K562 (cell line): Measurements from ENCODE around the gene TMC1. TPM values are rescaled to one million over a fixed set of nuclear protein-coding genes. Genes with fewer than 3 reads are reported as not detected.

Experiments
- ATAC-seq: fragments of 200-7000 bp; cut with Tn5 transposase; 3 replicates; pipeline ENCODE4 v1.9.1; 2020; ENCODE audit warnings: moderate library complexity
- BruUV-seq: library from RNA; stranded (reverse); fragments of 400-500 nt; replicated peaks from 2 replicates; lab custom pipeline; 2021; lab: Mats Ljungman, UMichigan
- CTCF ChIA-PET: fragments of 300-600 bp; formaldehyde crosslinking; extraction: SDS; loops from one replicate; lab custom pipeline; 2021; ENCODE audit warnings: low intra/inter-chr PET ratio; lab: Yijun Ruan, JAX
- POLR2A ChIA-PET: fragments of 300-600, 350-650 bp; sonication (Branson Sonifier 250); formaldehyde crosslinking; extraction: SDS; loops from one replicate; lab custom pipeline; 2021; ENCODE audit warnings: antibody characterized with exemption, inconsistent platforms; lab: Yijun Ruan, JAX
- DNase-seq, 4 experiments: peaks; one replicate each; pipeline versions ENCODE4 v3.0.0 to v3.0.0-alpha.2; 2011 to 2018; ENCODE audit warnings: low spot score in 3 of 4, mixed read lengths in 3 of 4; ENCODE audit errors: extremely low read depth in 1 of 4
- FAIRE-seq: peaks from 2 replicates; lab custom pipeline; 2011; peaks lifted over from hg19 to GRCh38; lab: Jason Lieb, UNC
- H2AFZ ChIP-seq: 2 replicates; pipeline ENCODE4 v1.6.0; 2011; ENCODE audit warnings: low read depth, low read length, control low read depth, inconsistent platforms
- H3K27ac ChIP-seq: fragments of 200-600 bp; 3 replicates; pipeline ENCODE4 v1.8.0; 2011; ENCODE audit warnings: low read depth, mild to moderate bottlenecking, control low read depth, inconsistent platforms, low read length, moderate library complexity, mixed read lengths; ENCODE audit errors: extremely low read depth
- H3K27me3 ChIP-seq, 2 experiments: fragments of 300-600 bp in 1 of 2; 2 replicates in 1 of 2; 3 replicates in 1 of 2; pipeline versions ENCODE4 v1.6.0 to v1.8.0; 2011; ENCODE audit warnings: inconsistent platforms in 2 of 2, low read length in 2 of 2, mild to moderate bottlenecking in 1 of 2, mixed read lengths in 1 of 2, moderate library complexity in 1 of 2; ENCODE audit not compliant: control insufficient read depth in 2 of 2, insufficient read depth in 2 of 2
- H3K36me3 ChIP-seq: fragments of 300-600 bp; 3 replicates; pipeline ENCODE4 v1.8.0; 2011; ENCODE audit warnings: mild to moderate bottlenecking, low read length, inconsistent platforms; ENCODE audit not compliant: control insufficient read depth, insufficient read depth
- H3K4me1 ChIP-seq, 2 experiments: fragments of 200-600 bp in 1 of 2; replicated peaks in 1 of 2; 2 replicates in 1 of 2; 3 replicates in 1 of 2; pipeline versions ENCODE4 v1.5.1 to v1.8.0; 2011; ENCODE audit warnings: inconsistent platforms in 2 of 2, low read length in 2 of 2, mild to moderate bottlenecking in 1 of 2, mixed read lengths in 1 of 2, moderate library complexity in 1 of 2; ENCODE audit not compliant: control insufficient read depth in 2 of 2, insufficient read depth in 2 of 2
- H3K4me2 ChIP-seq: 2 replicates; pipeline ENCODE4 v1.6.1; 2011; ENCODE audit warnings: low read length, control low read depth, inconsistent platforms, mixed read lengths; ENCODE audit not compliant: insufficient read depth
- H3K4me3 ChIP-seq: fragments of 200-600 bp; sonication (generic), shearing (Covaris generic); 2 replicates; pipeline ENCODE4 v1.5.1; 2016; ENCODE audit warnings: control low read depth, inconsistent platforms
- H3K79me2 ChIP-seq: fragments of 200-600 bp; 3 replicates; pipeline ENCODE4 v1.8.0; 2011; ENCODE audit warnings: low read length, inconsistent platforms; ENCODE audit not compliant: control insufficient read depth, insufficient read depth
- H3K9ac ChIP-seq, 2 experiments: 2 replicates each; pipeline versions ENCODE4 v1.6.0 to v1.6.1; 2011; ENCODE audit warnings: low read depth in 2 of 2, low read length in 2 of 2, control low read depth in 1 of 2, inconsistent platforms in 1 of 2, mild to moderate bottlenecking in 1 of 2, mixed read lengths in 1 of 2; ENCODE audit not compliant: insufficient read depth in 1 of 2
- H3K9me1 ChIP-seq: one replicate; pipeline ENCODE4 v1.6.0; 2011; ENCODE audit warnings: inconsistent platforms, mild to moderate bottlenecking, low read length, moderate library complexity; ENCODE audit not compliant: control insufficient read depth, insufficient read depth
- H3K9me3 ChIP-seq: replicated peaks from 2 replicates; pipeline ENCODE4 v1.5.1; 2011; ENCODE audit warnings: low read depth, low read length, inconsistent platforms; ENCODE audit not compliant: control insufficient read depth, insufficient read depth
- H4K20me1 ChIP-seq: replicated peaks from 2 replicates; pipeline ENCODE4 v1.6.1; 2011; ENCODE audit warnings: low read length, inconsistent platforms, mixed read lengths; ENCODE audit not compliant: control insufficient read depth, insufficient read depth
- CC2D1A ChIP-seq: fragments of 450-650 bp; IDR thresholded peaks from 2 replicates; pipeline ENCODE4 v1.6.1; 2017; ENCODE audit warnings: mild to moderate bottlenecking
- EGR1 ChIP-seq: fragments of 450-650 bp; conservative IDR thresholded peaks from 2 replicates; pipeline ENCODE4 v1.6.1; 2017; ENCODE audit warnings: mild to moderate bottlenecking
- GABPB1 ChIP-seq: sonication (generic); formaldehyde crosslinking; IDR thresholded peaks from 2 replicates; pipeline ENCODE4 v1.8.0; 2022; ENCODE audit warnings: mild to moderate bottlenecking, missing genetic modification reagents
- HNRNPH1 ChIP-seq: fragments of 200-400 bp; formaldehyde crosslinking; optimal IDR thresholded peaks from 2 replicates; pipeline ENCODE3; 2017; ENCODE audit warnings: low read depth, mild to moderate bottlenecking, low read length, moderate library complexity
- MTA2 ChIP-seq: fragments of 450-650 bp; IDR thresholded peaks from 2 replicates; pipeline ENCODE4 v1.6.1; 2016; ENCODE audit warnings: low read depth
- PML ChIP-seq: IDR thresholded peaks from 2 replicates; pipeline ENCODE4 v1.6.1; 2012; ENCODE audit warnings: low read length, inconsistent platforms
- ZNF583 ChIP-seq: fragments of 250-450 bp; sonication (Bioruptor Pico); IDR thresholded peaks from 2 replicates; pipeline ENCODE4 v1.4.0; 2020
- ZNF589 ChIP-seq: fragments of 200-800 bp; sonication (Bioruptor generic); IDR thresholded peaks from 2 replicates; pipeline ENCODE4 v1.6.1; 2016; ENCODE audit warnings: low read depth, missing genetic modification characterization, missing compliant biosample characterization
- WGBS: fragments of 100-300 bp; shearing (Covaris generic); methylation state at CpG from one replicate; pipeline ENCODE4 v1.1.6; 2016; ENCODE audit warnings: low coverage, mixed read lengths; ENCODE audit not compliant: insufficient coverage; ENCODE audit errors: missing lambda C conversion rate; 5-methylcytosine and 5-hydroxymethylcytosine counted together
- in situ Hi-C: fragments of 300-500 bp; cut with MboI; formaldehyde crosslinking; loops from 4 replicates; pipeline ENCODE4 v1.15.0; 2018; ENCODE audit warnings: inconsistent platforms, mixed read lengths
- intact Hi-C: fragments of 100-400 bp; cut with micrococcal nuclease; formaldehyde crosslinking; loops from 2 replicates; pipeline ENCODE4 v1.14.2; 2022
- polyA plus RNA-seq, 8 experiments: library from polyadenylated mRNA; depleted of rRNA in 4 of 8; stranded (reverse) in 5 of 8; unstranded in 3 of 8; fragments of >200 nt; fragmentation: Nextera tagmentation in 2 of 8; fragmentation: Illumina TruSeq in 1 of 8; extraction: Ambion mirVana in 2 of 8; extraction: Trizol in 1 of 8; gene quantifications; 2 replicates each; pipeline versions ENCODE4 v1.2.1 to v1.2.3, GENCODE V29; 2011 to 2014; ENCODE audit warnings: inconsistent platforms in 1 of 8, missing spikeins in 1 of 8
- total RNA-seq, 7 experiments: library from RNA; depleted of rRNA in 6 of 7; stranded (reverse); fragments of >200 nt in 6 of 7; fragmentation: Illumina TruSeq in 2 of 7; extraction: Trizol in 2 of 7; gene quantifications; 2 replicates each; pipeline versions ENCODE4 v1.2.1 to v1.2.3, GENCODE V29; 2011 to 2021; ENCODE audit warnings: low replicate concordance in 1 of 7
- TF ChIP-seq, protein P1 (sequence below): sonication (generic); formaldehyde crosslinking; IDR thresholded peaks from 2 replicates; pipeline ENCODE4 v1.9.0; 2022; ENCODE audit warnings: mild to moderate bottlenecking, missing genetic modification reagents
- TF ChIP-seq, protein P2 (sequence below), 2 experiments: fragments of 450-650 bp; IDR thresholded peaks; 2 replicates each; pipeline ENCODE4 v1.6.1; 2016
- TF ChIP-seq, protein P3 (sequence below): fragments of 250-450 bp; sonication (Bioruptor Pico); IDR thresholded peaks from 2 replicates; pipeline ENCODE4 v1.8.0; 2022; ENCODE audit warnings: inconsistent platforms, mild to moderate bottlenecking, moderate library complexity, borderline replicate concordance

The TMC1 gene
- total and polyA plus RNA-seq, 9 of the 15 experiments (the other 6 are each of a cell fraction or from before 2014, with no cell fraction given), result 0.10 to 0.15 TPM; not detected in 7

DNA sequence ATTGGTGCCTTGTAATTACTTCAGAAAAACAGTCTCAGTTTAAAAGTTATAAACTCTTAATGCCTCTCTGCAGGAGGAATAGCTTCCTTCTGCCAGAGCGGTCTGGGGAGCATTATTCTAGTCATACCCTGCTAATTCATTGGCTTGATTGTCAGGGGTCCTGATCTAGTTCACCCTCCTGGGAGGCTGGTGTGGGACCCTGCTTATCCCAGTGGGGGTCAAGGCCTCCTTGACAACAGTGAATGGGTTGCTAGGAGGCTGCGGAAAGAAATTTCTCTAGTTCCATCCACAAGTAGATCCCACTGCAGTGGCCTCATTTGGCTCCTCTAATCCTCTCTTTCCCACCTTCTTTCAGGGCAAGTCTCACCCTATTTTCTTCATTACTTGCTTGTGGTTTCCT is 105.7 kb downstream of the TMC1 start:
- CTCF ChIA-PET, result no interaction called here
- H3K9me1 ChIP-seq, result no peaks in the 10 kb centered on the region
- DNase-seq (no peak), FAIRE-seq (no peak), ATAC-seq (no peak)
- no TSS peak for BruUV-seq
- no peak overlapping the region for H3K4me3 ChIP-seq
- H3K27ac ChIP-seq, result no peak overlapping the region
- POLR2A ChIA-PET, result interaction anchor here (0.6 kb wide), 1 partner anchor 97 kb away, joined by 3 read pairs; no protein-coding TSS in a partner anchor
- intact Hi-C loops, result no loop called here
- no peaks in the 10 kb centered on the region for H3K36me3 ChIP-seq
- 0% methylated on average over 2 of the region's 2 CpGs for WGBS
- H3K4me1 ChIP-seq, result no peaks in the 10 kb centered on the region
- no peak overlapping the region for H3K9ac ChIP-seq
- H3K9me3 ChIP-seq, result no peaks in the 10 kb centered on the region
- no peak overlapping the region for H2AFZ ChIP-seq
- H3K27me3 ChIP-seq, result peaks cover 7 to 8% of the 10 kb centered on the region in 2 experiments; a peak in 4 of 5 replicates
- TF ChIP-seq ZNF589, result no peak
- TF ChIP-seq, protein P1, sequence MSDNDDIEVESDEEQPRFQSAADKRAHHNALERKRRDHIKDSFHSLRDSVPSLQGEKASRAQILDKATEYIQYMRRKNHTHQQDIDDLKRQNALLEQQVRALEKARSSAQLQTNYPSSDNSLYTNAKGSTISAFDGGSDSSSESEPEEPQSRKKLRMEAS (CRISPR knock-in tag), result no peak
- TF ChIP-seq, protein P2, sequence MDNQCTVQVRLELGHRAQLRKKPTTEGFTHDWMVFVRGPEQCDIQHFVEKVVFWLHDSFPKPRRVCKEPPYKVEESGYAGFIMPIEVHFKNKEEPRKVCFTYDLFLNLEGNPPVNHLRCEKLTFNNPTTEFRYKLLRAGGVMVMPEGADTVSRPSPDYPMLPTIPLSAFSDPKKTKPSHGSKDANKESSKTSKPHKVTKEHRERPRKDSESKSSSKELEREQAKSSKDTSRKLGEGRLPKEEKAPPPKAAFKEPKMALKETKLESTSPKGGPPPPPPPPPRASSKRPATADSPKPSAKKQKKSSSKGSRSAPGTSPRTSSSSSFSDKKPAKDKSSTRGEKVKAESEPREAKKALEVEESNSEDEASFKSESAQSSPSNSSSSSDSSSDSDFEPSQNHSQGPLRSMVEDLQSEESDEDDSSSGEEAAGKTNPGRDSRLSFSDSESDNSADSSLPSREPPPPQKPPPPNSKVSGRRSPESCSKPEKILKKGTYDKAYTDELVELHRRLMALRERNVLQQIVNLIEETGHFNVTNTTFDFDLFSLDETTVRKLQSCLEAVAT (IDR thresholded peaks at IDR 0.05), result no peak
- TF ChIP-seq ZNF583 (CRISPR knock-in tag), result no peak
- no peak for TF ChIP-seq PML
- no peak for TF ChIP-seq EGR1
- no peak for TF ChIP-seq GABPB1 (CRISPR knock-in tag)
- TF ChIP-seq, protein P3, sequence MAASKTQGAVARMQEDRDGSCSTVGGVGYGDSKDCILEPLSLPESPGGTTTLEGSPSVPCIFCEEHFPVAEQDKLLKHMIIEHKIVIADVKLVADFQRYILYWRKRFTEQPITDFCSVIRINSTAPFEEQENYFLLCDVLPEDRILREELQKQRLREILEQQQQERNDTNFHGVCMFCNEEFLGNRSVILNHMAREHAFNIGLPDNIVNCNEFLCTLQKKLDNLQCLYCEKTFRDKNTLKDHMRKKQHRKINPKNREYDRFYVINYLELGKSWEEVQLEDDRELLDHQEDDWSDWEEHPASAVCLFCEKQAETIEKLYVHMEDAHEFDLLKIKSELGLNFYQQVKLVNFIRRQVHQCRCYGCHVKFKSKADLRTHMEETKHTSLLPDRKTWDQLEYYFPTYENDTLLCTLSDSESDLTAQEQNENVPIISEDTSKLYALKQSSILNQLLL (CRISPR knock-in tag), result no peak
- TF ChIP-seq HNRNPH1, result no peak
- no peak for TF ChIP-seq MTA2
- no peak for TF ChIP-seq CC2D1A
- no peak overlapping the region for H3K4me2 ChIP-seq
- no peaks in the 10 kb centered on the region for H4K20me1 ChIP-seq
- H3K79me2 ChIP-seq, result no peaks in the 10 kb centered on the region
- in situ Hi-C loops, result no loop called here
